NCI-H82 (cell line): ENCODE data around the gene OAS3.
"Not testable (repeated sequence)": the region's sequence is repeated elsewhere in the genome, so short reads cannot be mapped to it uniquely, and the experiment has no call there.

ENCODE experiments used
- DNase-seq: peaks from one replicate; lab custom pipeline; 2025; lab: John Stamatoyannopoulos, UW

OAS3 gene

DNA sequence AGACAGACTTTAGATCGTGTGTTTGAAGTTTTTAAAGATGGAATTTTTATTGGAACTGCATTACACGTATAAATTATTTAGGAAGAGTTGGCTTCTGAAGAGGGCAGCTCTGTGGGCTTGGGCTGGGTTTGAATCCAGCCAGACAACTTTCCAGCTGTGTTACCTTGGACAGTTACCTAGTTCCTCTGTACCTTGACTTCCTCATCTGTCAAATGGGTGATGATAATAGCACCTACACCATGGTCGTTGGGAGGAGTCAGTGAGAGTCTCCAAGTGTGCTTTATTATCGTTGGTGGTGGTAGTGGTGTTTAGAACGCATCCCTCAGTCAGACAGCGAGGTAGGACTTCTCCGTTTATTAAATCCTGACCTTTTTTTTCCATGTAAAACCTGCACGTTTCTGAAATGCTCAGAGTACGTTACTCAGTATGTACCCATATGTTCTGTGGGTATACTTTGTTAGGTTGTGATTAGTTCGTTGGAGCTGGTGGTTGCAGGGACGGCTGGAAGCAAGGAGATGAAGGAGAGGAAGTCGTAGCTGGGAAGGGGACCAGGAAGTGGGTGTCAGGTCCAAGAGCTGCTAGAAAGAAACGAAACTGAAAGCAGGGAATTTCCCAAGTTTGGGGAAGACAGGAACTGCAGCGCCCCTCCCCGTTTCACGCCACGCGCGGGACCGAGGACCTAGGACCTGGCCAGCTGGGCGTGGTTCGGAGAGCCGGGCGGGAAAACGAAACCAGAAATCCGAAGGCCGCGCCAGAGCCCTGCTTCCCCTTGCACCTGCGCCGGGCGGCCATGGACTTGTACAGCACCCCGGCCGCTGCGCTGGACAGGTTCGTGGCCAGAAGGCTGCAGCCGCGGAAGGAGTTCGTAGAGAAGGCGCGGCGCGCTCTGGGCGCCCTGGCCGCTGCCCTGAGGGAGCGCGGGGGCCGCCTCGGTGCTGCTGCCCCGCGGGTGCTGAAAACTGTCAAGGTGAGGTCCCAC lies at the start of gene OAS3:
OAS3 (plus strand) TSS at position 734 of the 979 bp plus-strand sequence; CDS start at position 791, 57 bp downstream.
- DNase-seq, result no peak

GRCh38 chr12:112891093-112892024 lies 46.9 kb upstream of the OAS3 start:
- DNase-seq, result no peak

DNA sequence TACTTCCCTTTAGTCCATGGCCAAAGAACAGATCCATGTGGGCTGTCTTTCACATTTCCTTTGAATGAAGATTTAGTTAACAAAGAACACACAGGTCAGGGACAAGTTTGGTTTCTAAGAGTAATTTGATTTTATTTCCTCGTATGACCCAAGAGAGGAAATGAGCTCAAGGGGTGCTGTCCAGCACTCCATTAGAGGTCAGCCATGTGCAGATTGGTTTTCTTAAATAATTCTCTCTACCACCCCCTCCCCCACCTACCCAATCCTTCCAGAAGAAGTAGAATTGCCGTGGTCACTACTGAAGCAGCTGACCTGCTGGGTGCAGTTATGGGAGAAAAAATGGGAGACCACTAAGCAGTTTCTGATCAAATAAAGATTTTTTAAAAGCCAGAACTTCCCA lies 45.4 kb upstream of the OAS3 start:
- no peak for DNase-seq

GRCh38 chr12:112894128-112894527 lies 44.1 kb upstream of the OAS3 start:
- no peak for DNase-seq

GRCh38 chr12:112898380-112898779 lies 39.9 kb upstream of the OAS3 start:
- no peak for DNase-seq

- DNase-seq, result peak; percentile 75
Measured at GRCh38 chr12:112900298-112901145, 37.8 kb upstream of the OAS3 start.

GRCh38 chr12:112901271-112901670 lies 37.0 kb upstream of the OAS3 start:
- no peak for DNase-seq

DNA sequence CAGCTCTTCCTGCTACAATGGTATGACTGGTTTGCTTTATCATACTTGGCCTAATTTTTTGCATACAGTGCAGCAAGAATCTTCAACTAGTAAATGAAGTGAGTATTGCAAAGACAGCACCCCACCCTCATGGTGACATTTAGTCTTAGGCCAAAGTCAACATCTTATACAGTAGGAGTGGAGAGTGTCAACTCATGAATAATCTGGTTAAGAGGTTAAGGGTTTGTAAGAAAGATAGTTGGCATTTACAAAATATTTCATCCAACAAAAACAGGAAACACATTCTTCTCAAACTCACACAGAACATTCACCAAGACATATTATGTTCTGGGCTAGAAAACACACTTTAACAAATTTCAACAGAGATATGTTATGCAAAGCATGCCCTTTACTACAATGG lies 33.7 kb upstream of the OAS3 start:
- DNase-seq, result no peak

DNA sequence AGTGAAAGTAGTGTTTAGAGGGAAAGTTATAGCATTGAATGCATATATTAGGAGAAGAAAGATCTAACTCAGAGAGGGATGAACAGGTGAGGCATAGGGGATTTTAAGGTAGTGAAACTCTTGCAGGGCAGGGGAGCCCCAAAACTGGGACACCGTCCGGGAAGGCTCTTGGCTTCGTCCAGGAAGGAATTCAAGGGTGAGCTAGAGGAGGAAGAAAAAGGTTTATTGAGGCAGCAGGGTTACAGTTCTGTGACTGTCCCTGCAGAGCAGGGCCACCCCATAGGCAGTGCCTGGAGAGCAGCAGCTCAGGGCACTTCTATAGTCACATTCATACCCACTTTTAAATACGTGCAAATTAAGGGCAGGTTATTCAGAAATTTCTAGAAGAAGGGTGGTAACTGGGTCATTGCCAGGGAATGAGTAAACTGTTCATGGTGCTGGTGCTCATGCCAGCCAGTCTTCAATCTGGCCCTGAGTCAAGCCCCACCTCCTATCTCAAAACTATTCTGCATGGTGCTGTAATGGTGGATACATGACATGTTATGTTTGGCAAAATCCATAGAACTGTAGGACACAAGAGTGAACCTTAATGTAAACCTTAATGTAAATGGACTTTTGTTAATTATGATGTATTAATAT lies 32.7 kb upstream of the OAS3 start:
- no peak for DNase-seq

GRCh38 chr12:112906712-112907414 lies 31.4 kb upstream of the OAS3 start, which contains the start of gene OAS1:
OAS1 (plus strand) TSS chr12:112906962; CDS start chr12:112907040, 78 bp downstream.
- no peak for DNase-seq

- DNase-seq, result no peak
Measured at GRCh38 chr12:112907415-112908157, 30.7 kb upstream of the OAS3 start.

DNA sequence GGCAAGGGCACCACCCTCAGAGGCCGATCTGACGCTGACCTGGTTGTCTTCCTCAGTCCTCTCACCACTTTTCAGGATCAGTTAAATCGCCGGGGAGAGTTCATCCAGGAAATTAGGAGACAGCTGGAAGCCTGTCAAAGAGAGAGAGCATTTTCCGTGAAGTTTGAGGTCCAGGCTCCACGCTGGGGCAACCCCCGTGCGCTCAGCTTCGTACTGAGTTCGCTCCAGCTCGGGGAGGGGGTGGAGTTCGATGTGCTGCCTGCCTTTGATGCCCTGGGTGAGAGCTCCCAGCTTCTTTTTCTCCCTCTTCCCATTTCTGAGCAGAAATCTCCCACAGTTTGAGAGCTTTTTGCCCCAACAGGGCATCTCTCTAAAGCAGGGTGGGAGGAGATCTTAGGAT lies 29.7 kb upstream of the OAS3 start:
- DNase-seq, result no peak

DNA sequence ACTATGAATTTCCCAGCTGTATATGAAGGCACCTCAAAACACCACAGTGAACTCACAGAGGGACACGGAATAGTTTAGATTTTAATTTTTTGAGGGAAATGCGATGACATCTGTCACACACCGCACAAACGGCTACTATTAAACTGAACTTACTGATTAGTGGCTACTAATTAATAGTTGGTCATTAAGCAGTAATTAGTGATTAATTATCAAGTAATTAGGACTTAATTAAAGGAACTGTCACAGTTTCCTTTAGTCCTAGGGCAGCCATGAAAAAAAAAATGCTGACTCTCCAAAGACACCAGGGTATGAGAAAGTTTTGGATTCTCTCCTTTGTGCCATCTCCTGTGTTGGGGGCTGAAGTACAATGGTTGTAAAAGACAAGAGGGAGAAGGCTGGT lies 28.6 kb upstream of the OAS3 start:
- DNase-seq, result no peak

DNA sequence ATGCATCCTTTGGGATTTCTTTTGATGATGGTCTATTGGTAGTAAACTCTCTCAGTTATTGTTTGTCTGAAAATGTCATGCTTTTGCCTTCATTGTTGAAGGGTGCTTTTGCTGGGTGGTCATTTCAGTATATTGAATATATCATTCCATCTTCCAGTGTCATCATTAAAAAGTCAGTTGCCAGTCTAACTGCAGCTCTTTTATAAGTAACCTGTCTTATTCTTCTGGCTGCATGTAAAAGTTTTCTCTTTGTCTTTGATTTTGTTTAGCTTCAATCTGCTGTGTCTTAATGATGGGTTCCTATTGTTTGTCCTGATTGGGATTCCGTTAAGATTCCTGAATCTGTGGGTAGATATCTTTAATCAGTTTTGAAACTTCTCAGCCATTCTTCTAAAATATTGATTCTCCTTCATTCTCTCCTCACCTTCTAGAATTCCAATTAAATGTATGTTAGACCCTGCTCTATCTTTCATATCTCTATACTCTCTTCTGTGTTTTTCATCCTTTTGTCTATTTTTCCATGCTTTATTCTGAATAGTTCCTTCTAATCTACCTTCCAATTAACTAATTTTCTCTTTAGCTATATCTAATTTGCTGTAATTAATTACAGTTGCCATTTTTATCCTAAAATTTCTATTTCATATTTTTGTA lies 25.1 kb upstream of the OAS3 start:
- no peak for DNase-seq

DNA sequence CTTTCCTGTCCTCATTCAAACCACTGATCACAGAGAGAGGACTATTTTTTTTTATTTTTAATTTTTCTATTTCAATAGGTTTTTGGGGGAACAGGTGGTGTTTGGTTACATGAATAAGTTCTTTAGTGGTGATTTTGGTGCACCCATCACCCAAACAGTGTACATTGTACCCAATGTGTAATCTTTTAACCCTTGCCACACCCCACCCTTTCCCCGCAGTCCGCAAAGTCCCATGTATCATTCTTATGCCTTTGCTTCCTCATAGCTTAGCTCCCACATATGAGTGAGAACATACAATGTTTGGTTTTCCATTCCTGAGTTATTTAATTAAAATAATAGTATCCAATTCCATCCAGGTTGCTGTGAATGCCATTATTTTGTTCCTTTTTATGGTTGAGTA lies 24.4 kb upstream of the OAS3 start:
- not testable (repeated sequence) for DNase-seq

GRCh38 chr12:112916270-112916669 lies 22.0 kb upstream of the OAS3 start:
- no peak for DNase-seq

- no peak for DNase-seq
Measured at GRCh38 chr12:112919121-112919520, 19.2 kb upstream of the OAS3 start.

DNA sequence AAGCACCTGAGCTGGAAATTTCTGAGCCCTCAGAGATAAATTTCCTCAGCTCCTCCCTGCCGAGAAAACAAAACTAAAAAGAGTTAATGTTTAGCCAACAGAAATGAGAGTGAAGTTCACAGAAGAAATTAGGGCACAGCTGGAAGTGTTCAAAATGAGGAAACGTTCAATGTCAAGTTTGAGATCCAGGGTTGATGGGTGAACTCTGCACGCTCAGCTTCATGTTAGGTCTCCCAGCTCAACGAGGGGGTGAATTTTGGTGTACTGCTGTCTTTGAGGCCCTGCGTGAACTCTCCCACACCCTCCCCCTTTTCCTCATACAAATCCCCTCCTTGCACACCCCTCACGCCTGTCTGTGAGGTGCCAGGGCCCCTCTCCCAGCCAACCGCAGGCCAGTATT lies 13.3 kb upstream of the OAS3 start:
- DNase-seq, result no peak

GRCh38 chr12:112926416-112927033 lies 11.7 kb upstream of the OAS3 start:
- DNase-seq, result not testable (repeated sequence)
